K562 (cell line): Measurements from ENCODE around the gene C22orf39. TPM values are rescaled to one million over a fixed set of nuclear protein-coding genes. Genes with fewer than 3 reads are reported as not detected.

ENCODE experiments used
- ARID3B ChIP-seq: fragments of 250-450 bp; sonication (Bioruptor Pico); IDR thresholded peaks from 2 replicates; pipeline ENCODE4 v1.4.0; 2020; ENCODE audit warnings: borderline replicate concordance
- CBX5 ChIP-seq: IDR thresholded peaks from 2 replicates; pipeline ENCODE4 v1.6.1; 2014; ENCODE audit warnings: low read depth, borderline replicate concordance
- DACH1 ChIP-seq: fragments of 450-650 bp; IDR thresholded peaks from 2 replicates; pipeline ENCODE4 v1.6.1; 2018; ENCODE audit not compliant: partially characterized antibody
- HOMEZ ChIP-seq: fragments of 250-450 bp; sonication (Bioruptor Pico); IDR thresholded peaks from 2 replicates; pipeline ENCODE4 v1.4.0; 2020; ENCODE audit warnings: mild to moderate bottlenecking, moderate library complexity
- JUND ChIP-seq, 2 experiments: IDR thresholded peaks; 2 replicates in 1 of 2; 3 replicates in 1 of 2; pipeline ENCODE4 v1.6.1; 2011; ENCODE audit warnings: borderline replicate concordance in 2 of 2, low read depth in 2 of 2, low read length in 2 of 2, improper control_type of control experiment in 1 of 2, missing biosample characterization in 1 of 2, missing genetic modification characterization in 1 of 2, missing genetic modification reagents in 1 of 2
- NKRF ChIP-seq: fragments of 450-650 bp; IDR thresholded peaks from 2 replicates; pipeline ENCODE4 v1.6.1; 2016; ENCODE audit warnings: borderline replicate concordance
- PHTF2 ChIP-seq: fragments of 250-450 bp; sonication (Bioruptor Pico); IDR thresholded peaks from 2 replicates; pipeline ENCODE4 v1.5.0; 2021; ENCODE audit warnings: mild to moderate bottlenecking
- SMARCA5 ChIP-seq: fragments of 450-650 bp; IDR thresholded peaks from 2 replicates; pipeline ENCODE4 v1.6.1; 2016
- TARDBP ChIP-seq: fragments of 450-650 bp; IDR thresholded peaks from 2 replicates; pipeline ENCODE4 v1.6.1; 2016
- ZBTB26 ChIP-seq: fragments of 450-650 bp; formaldehyde crosslinking; IDR thresholded peaks from 2 replicates; pipeline ENCODE4 v1.4.0; 2022; ENCODE audit warnings: missing genetic modification characterization
- ZMIZ1 ChIP-seq, 2 experiments: fragments of 150-350 bp in 1 of 2; IDR thresholded peaks; 2 replicates each; pipeline ENCODE4 v1.6.1; 2012 to 2016; ENCODE audit warnings: low read depth in 2 of 2, low read length in 2 of 2, mild to moderate bottlenecking in 1 of 2, moderate library complexity in 1 of 2
- polyA plus RNA-seq, 8 experiments: library from polyadenylated mRNA; depleted of rRNA in 4 of 8; stranded (reverse) in 5 of 8; unstranded in 3 of 8; fragments of >200 nt; fragmentation: Nextera tagmentation in 2 of 8; fragmentation: Illumina TruSeq in 1 of 8; extraction: Ambion mirVana in 2 of 8; extraction: Trizol in 1 of 8; gene quantifications; 2 replicates each; pipeline versions ENCODE4 v1.2.1 to v1.2.3, GENCODE V29; 2011 to 2014; ENCODE audit warnings: inconsistent platforms in 1 of 8, missing spikeins in 1 of 8
- total RNA-seq, 7 experiments: library from RNA; depleted of rRNA in 6 of 7; stranded (reverse); fragments of >200 nt in 6 of 7; fragmentation: Illumina TruSeq in 2 of 7; extraction: Trizol in 2 of 7; gene quantifications; 2 replicates each; pipeline versions ENCODE4 v1.2.1 to v1.2.3, GENCODE V29; 2011 to 2021; ENCODE audit warnings: low replicate concordance in 1 of 7

Gene C22orf39
- total and polyA plus RNA-seq, 9 of the 15 experiments (the other 6 are each of a cell fraction or from before 2014, with no cell fraction given), result 20.4 to 139 (median 66.8) TPM

- TF ChIP-seq CBX5, result no peak
- peak; percentile 78; the same call in 1 of the 2 replicates for TF ChIP-seq SMARCA5
- 0 out of 2 replicates have a peak, but pooled peaks have one; percentile 24 for TF ChIP-seq TARDBP
- no peak for TF ChIP-seq ZMIZ1 (IDR thresholded peaks at IDR 0.05; ENCODE audit: low read depth in 2 of 2, low read length in 2 of 2)
- 0 out of 2 replicates have a peak, but pooled peaks have one; percentile 73 for TF ChIP-seq ARID3B (CRISPR knock-in tag)
- TF ChIP-seq ZBTB26 (CRISPR knock-in tag), result 0 out of 2 replicates have a peak, but pooled peaks have one; percentile 66
- TF ChIP-seq JUND (IDR thresholded peaks at IDR 0.05; ENCODE audit: borderline replicate concordance, low read depth, low read length), result 0 out of 2 replicates have a peak, but pooled peaks have one; percentile 1
- no peak for TF ChIP-seq JUND (tag; IDR thresholded peaks at IDR 0.05; ENCODE audit: borderline replicate concordance, low read depth, low read length)
- peak; percentile 93; the same call in 1 of the 2 replicates for TF ChIP-seq NKRF
- TF ChIP-seq PHTF2, result peak; percentile 82; the same call in 1 of the 2 replicates
- TF ChIP-seq DACH1, result peak; percentile 75
- TF ChIP-seq HOMEZ, result peak; percentile 78; the same call in 1 of the 2 replicates
Observed at GRCh38 chr22:19446603-19447329, 745 bp downstream of the C22orf39 start (continued).
